ENCODE data around the gene C16orf74. TPM values are rescaled to one million over a fixed set of nuclear protein-coding genes. Genes with fewer than 3 reads are reported as not detected.
A peak's percentile ranks its signal among the peaks of the same experiment; 100 is the strongest.

C16orf74 gene
- total and polyA plus RNA-seq, 2 of the 13 experiments (the other 11 are each of a cell fraction or from before 2014, with no cell fraction given) = 0.13 to 0.29 TPM

- WGBS (ENCODE audit: low lambda C conversion rate) = 22% methylated on average over 14 of the region's 14 CpGs
- FAIRE-seq = no peak
- in situ Hi-C loops (cut with HindIII; ENCODE audit: extremely low pct_ligation_motif_present, low pct_unique_long_range_greater_than_20kb) = no loop called here
- Histone ChIP-seq H3K9me3 (ENCODE audit: low read length) (no peaks in the 10 kb centered on the region), H3K36me3 (replicated peaks in 1 of 2; ENCODE audit: control insufficient read depth in 1 of 2, insufficient read depth in 2 of 2, low read length in 2 of 2) (no peaks in the 10 kb centered on the region), H2AFZ (ENCODE audit: low read length) (no peak overlapping the region), H4K20me1 (ENCODE audit: insufficient read depth, low read length) (no peaks in the 10 kb centered on the region), H3K27me3 (ENCODE audit: control insufficient read depth in 1 of 2, insufficient read depth in 2 of 2, low read length in 2 of 2) (peaks cover 9 to 75% of the 10 kb centered on the region in 2 experiments; a peak in 4 of 5 replicates), H3K4me3 (replicated peaks in 1 of 3; ENCODE audit: insufficient read depth in 1 of 3, low read depth in 2 of 3, low read length in 3 of 3) (no peak overlapping the region), H3K27ac (ENCODE audit: extremely low read length, insufficient read depth, low read length) (no peak overlapping the region), H3K79me2 (ENCODE audit: insufficient read depth, low read length) (no peaks in the 10 kb centered on the region), H3K4me1 (ENCODE audit: insufficient read depth, low read length) (peaks cover 16% of the 10 kb centered on the region), H3K9ac (ENCODE audit: insufficient read depth, low read depth, low read length) (no peak overlapping the region), H3K4me2 (ENCODE audit: low read depth, low read length) (no peak overlapping the region)
- no peak for DNase-seq (ENCODE audit: low spot score)
- TF ChIP-seq ZNF609 (CRISPR knock-in tag; IDR thresholded peaks at IDR 0.05; ENCODE audit: borderline replicate concordance) (no peak), TFAP4 (IDR thresholded peaks at IDR 0.05; ENCODE audit: borderline replicate concordance, low read depth) (0 out of 2 replicates have a peak, but pooled peaks have one; percentile 36), ZNF605 (CRISPR knock-in tag; IDR thresholded peaks at IDR 0.05) (no peak), ZNF335 (CRISPR knock-in tag; IDR thresholded peaks at IDR 0.05) (no peak), TBX2 (CRISPR knock-in tag; IDR thresholded peaks at IDR 0.05; ENCODE audit: borderline replicate concordance) (no peak), GABPA (IDR thresholded peaks at IDR 0.05; ENCODE audit: low read depth, low read length) (no peak), GABPA (CRISPR knock-in tag; IDR thresholded peaks at IDR 0.05; ENCODE audit: low read depth) (0 out of 2 replicates have a peak, but pooled peaks have one; percentile 36), ZNF768 (CRISPR knock-in tag; IDR thresholded peaks at IDR 0.05) (peak; percentile 63; the same call in 1 of the 2 replicates), IKZF1 (IDR thresholded peaks at IDR 0.05) (no peak), ZNF333 (CRISPR knock-in tag; IDR thresholded peaks at IDR 0.05; ENCODE audit: borderline replicate concordance) (no peak), ZKSCAN1 (IDR thresholded peaks at IDR 0.05; ENCODE audit: low read length) (no peak), ATM (IDR thresholded peaks at IDR 0.05; ENCODE audit: borderline replicate concordance) (no peak), HNRNPUL1 (IDR thresholded peaks at IDR 0.05; ENCODE audit: low read depth, low read length) (no peak), PBX2 (CRISPR knock-in tag; IDR thresholded peaks at IDR 0.05) (no peak), HBP1 (CRISPR knock-in tag; IDR thresholded peaks at IDR 0.05; ENCODE audit: low read depth) (no peak), THYN1 (CRISPR knock-in tag; IDR thresholded peaks at IDR 0.05; ENCODE audit: borderline replicate concordance, low read depth) (no peak)
- intact Hi-C loops (cut with micrococcal nuclease; ENCODE audit: unreplicated experiment) = no loop called here
- no TSS peak for BruUV-seq (replicated peaks)
- POLR2A ChIA-PET = no interaction called here
- ATAC-seq = no peak
- CTCF ChIA-PET (ENCODE audit: low intra/inter-chr PET ratio, low total read pairs) = no interaction called here
These were observed 53.5 kb downstream of the C16orf74 start for GRCh38 chr16:85697431-85697830.
